HepG2 (cell line): ENCODE measurements around the gene GATD1. TPM values are rescaled to one million over a fixed set of nuclear protein-coding genes. Genes with fewer than 3 reads are reported as not detected.

ENCODE experiments used
- AGO2 ChIP-seq: fragments of 200-400 bp; formaldehyde crosslinking; optimal IDR thresholded peaks from 2 replicates; pipeline ENCODE3; 2017; ENCODE audit warnings: mild to moderate bottlenecking, low read depth, low read length, moderate library complexity
- ARNT2 ChIP-seq: sonication (generic); formaldehyde crosslinking; IDR thresholded peaks from 2 replicates; pipeline ENCODE4 v1.8.0; 2022; ENCODE audit warnings: mild to moderate bottlenecking, low read depth, missing genetic modification reagents, moderate library complexity
- CAMTA2 ChIP-seq: sonication (generic); formaldehyde crosslinking; IDR thresholded peaks from 2 replicates; pipeline ENCODE4 v1.4.0; 2020; ENCODE audit warnings: mild to moderate bottlenecking, missing genetic modification reagents, borderline replicate concordance
- DBP ChIP-seq: sonication (generic); formaldehyde crosslinking; IDR thresholded peaks from 2 replicates; pipeline ENCODE4 v1.4.0; 2020; ENCODE audit warnings: missing genetic modification reagents; ENCODE audit errors: not compliant biosample characterization
- FOXC1 ChIP-seq: sonication (generic); formaldehyde crosslinking; IDR thresholded peaks from 2 replicates; pipeline ENCODE4 v1.8.0; 2022; ENCODE audit warnings: mild to moderate bottlenecking, missing genetic modification reagents, borderline replicate concordance
- KIAA2018 ChIP-seq: sonication (generic); formaldehyde crosslinking; IDR thresholded peaks from 2 replicates; pipeline ENCODE4 v1.5.0; 2020; ENCODE audit warnings: mild to moderate bottlenecking, missing genetic modification reagents, borderline replicate concordance
- KMT2B ChIP-seq: IDR thresholded peaks from 2 replicates; pipeline ENCODE4 v1.6.1; 2016; ENCODE audit warnings: missing genetic modification reagents, missing compliant biosample characterization
- MXI1 ChIP-seq: IDR thresholded peaks from 3 replicates; pipeline ENCODE4 v1.6.1; 2012; ENCODE audit warnings: low read depth, low read length, inconsistent platforms, borderline replicate concordance
- MZF1 ChIP-seq: sonication (generic); formaldehyde crosslinking; IDR thresholded peaks from 2 replicates; pipeline ENCODE4 v1.8.1; 2023; ENCODE audit warnings: mild to moderate bottlenecking, missing genetic modification reagents, borderline replicate concordance
- PHF5A ChIP-seq: IDR thresholded peaks from one replicate; pipeline ENCODE4 v1.6.1; 2018; ENCODE audit warnings: low read depth, missing genetic modification reagents; ENCODE audit not compliant: unreplicated experiment
- PRMT3 ChIP-seq: sonication (generic); formaldehyde crosslinking; IDR thresholded peaks from 2 replicates; pipeline ENCODE4 v1.8.1; 2022; ENCODE audit warnings: low read depth, mild to moderate bottlenecking, moderate library complexity, missing genetic modification reagents, borderline replicate concordance
- ZFP36L1 ChIP-seq: sonication (generic); formaldehyde crosslinking; IDR thresholded peaks from 2 replicates; pipeline ENCODE4 v1.8.0; 2022; ENCODE audit warnings: mild to moderate bottlenecking, missing genetic modification reagents, moderate library complexity
- ZNF235 ChIP-seq: sonication (generic); formaldehyde crosslinking; IDR thresholded peaks from 2 replicates; pipeline ENCODE4 v1.8.1; 2023; ENCODE audit warnings: mild to moderate bottlenecking, missing genetic modification reagents, borderline replicate concordance
- ZNF317 ChIP-seq: sonication (generic); formaldehyde crosslinking; IDR thresholded peaks from 2 replicates; pipeline ENCODE4 v1.5.0; 2020; ENCODE audit warnings: mild to moderate bottlenecking, missing genetic modification reagents
- ZNF431 ChIP-seq: sonication (generic); formaldehyde crosslinking; IDR thresholded peaks from 2 replicates; pipeline ENCODE4 v1.9.0; 2022; ENCODE audit warnings: missing genetic modification reagents, low read depth, mild to moderate bottlenecking, borderline replicate concordance
- ZNF501 ChIP-seq: sonication (generic); formaldehyde crosslinking; IDR thresholded peaks from 2 replicates; pipeline ENCODE4 v1.5.1; 2020; ENCODE audit warnings: mild to moderate bottlenecking, moderate library complexity, missing genetic modification reagents
- ZNF644 ChIP-seq: IDR thresholded peaks from 2 replicates; pipeline ENCODE4 v1.6.1; 2016; ENCODE audit warnings: low read depth
- ZNF737 ChIP-seq: sonication (generic); formaldehyde crosslinking; IDR thresholded peaks from 2 replicates; pipeline ENCODE4 v1.5.0; 2020; ENCODE audit warnings: missing genetic modification reagents, mild to moderate bottlenecking, borderline replicate concordance
- ZNF749 ChIP-seq: sonication (generic); formaldehyde crosslinking; IDR thresholded peaks from 2 replicates; pipeline ENCODE4 v1.8.0; 2022; ENCODE audit warnings: mild to moderate bottlenecking, missing genetic modification reagents, moderate library complexity, borderline replicate concordance
- ZNF792 ChIP-seq: IDR thresholded peaks from 2 replicates; pipeline ENCODE4 v1.6.1; 2016
- polyA plus RNA-seq, 8 experiments: library from polyadenylated mRNA; depleted of rRNA in 3 of 8; stranded (reverse) in 7 of 8; unstranded in 1 of 8; fragments of >200 nt; fragmentation: Illumina TruSeq in 4 of 8; extraction: Trizol in 4 of 8; gene quantifications; 2 replicates each; pipeline versions ENCODE4 v1.2.1 to v1.2.3, GENCODE V29; 2011 to 2016; ENCODE audit warnings: low read depth in 4 of 8, missing spikeins in 1 of 8, mixed read lengths in 1 of 8; ENCODE audit not compliant: insufficient read depth in 1 of 8
- total RNA-seq, 5 experiments: library from RNA; depleted of rRNA; stranded (reverse); fragments of >200 nt; fragmentation: Illumina TruSeq; extraction: Trizol; gene quantifications; 2 replicates each; pipeline ENCODE4 v1.2.3, GENCODE V29; 2016; ENCODE audit warnings: low read depth in 1 of 5

Gene GATD1
- total and polyA plus RNA-seq, 2 of the 13 experiments (the other 11 are each of a cell fraction or from before 2014, with no cell fraction given): 31.3 to 60.5 TPM

GRCh38 chr11:809287-810039 is 32.2 kb upstream of the GATD1 start, which contains the start of gene RPLP2 (continued):
- TF ChIP-seq KIAA2018 (CRISPR knock-in tag) (no peak), ZNF792 (CRISPR knock-in tag) (peak; percentile 2; the same call in 1 of the 2 replicates), PHF5A (CRISPR knock-in tag) (no peak), DBP (CRISPR knock-in tag) (peak; percentile 61), MXI1 (peak; percentile 78; the same call in 2 of the 3 replicates), AGO2 (no peak), CAMTA2 (CRISPR knock-in tag) (peak; percentile 4; the same call in 1 of the 2 replicates), PRMT3 (peak; percentile 12; the same call in 1 of the 2 replicates), ZNF501 (CRISPR knock-in tag) (peak; percentile 93), MZF1 (no peak), KMT2B (peak; percentile 77), ZNF235 (CRISPR knock-in tag) (no peak), ZFP36L1 (CRISPR knock-in tag) (peak; percentile 64; the same call in 1 of the 2 replicates), FOXC1 (no peak; the same call in 1 of the 2 replicates), ZNF317 (CRISPR knock-in tag) (0 out of 2 replicates have a peak, but pooled peaks have one; percentile 35), ZNF749 (CRISPR knock-in tag) (peak; percentile 62; the same call in 1 of the 2 replicates), ARNT2 (peak; percentile 75; the same call in 1 of the 2 replicates), ZNF644 (CRISPR knock-in tag) (no peak), ZNF737 (CRISPR knock-in tag) (peak; percentile 95; the same call in 1 of the 2 replicates), ZNF431 (peak; percentile 63; the same call in 1 of the 2 replicates)
